HCT116 (cell line): ENCODE data around the gene KCND2.

Source experiments
- CTCF ChIP-seq, 3 experiments: fragments of 200-600 bp in 1 of 3; sonication (generic) in 1 of 3; IDR thresholded peaks in 2 of 3; conservative IDR thresholded peaks in 1 of 3; 2 replicates each; pipeline ENCODE4 v1.5.1; 2012 to 2017; ENCODE audit warnings: low read depth in 2 of 3, low read length in 2 of 3, antibody characterized with exemption in 1 of 3, borderline replicate concordance in 1 of 3, control low read depth in 1 of 3, mild to moderate bottlenecking in 1 of 3, mixed read lengths in 1 of 3, mixed run types in 1 of 3, moderate library complexity in 1 of 3; ENCODE audit not compliant: insufficient read depth in 1 of 3
- POLR2A ChIP-seq: IDR thresholded peaks from 2 replicates; pipeline ENCODE4 v1.7.0; 2011; ENCODE audit warnings: borderline replicate concordance; ENCODE audit not compliant: insufficient read depth, insufficient read length; ENCODE audit errors: extremely low read depth
- POLR2AphosphoS5 ChIP-seq: IDR thresholded peaks from 2 replicates; pipeline ENCODE4 v1.6.1; 2011; ENCODE audit warnings: mild to moderate bottlenecking, low read depth, low read length, moderate library complexity
- REST ChIP-seq: IDR thresholded peaks from 2 replicates; pipeline ENCODE4 v1.6.1; 2012; ENCODE audit warnings: low read depth

DNA sequence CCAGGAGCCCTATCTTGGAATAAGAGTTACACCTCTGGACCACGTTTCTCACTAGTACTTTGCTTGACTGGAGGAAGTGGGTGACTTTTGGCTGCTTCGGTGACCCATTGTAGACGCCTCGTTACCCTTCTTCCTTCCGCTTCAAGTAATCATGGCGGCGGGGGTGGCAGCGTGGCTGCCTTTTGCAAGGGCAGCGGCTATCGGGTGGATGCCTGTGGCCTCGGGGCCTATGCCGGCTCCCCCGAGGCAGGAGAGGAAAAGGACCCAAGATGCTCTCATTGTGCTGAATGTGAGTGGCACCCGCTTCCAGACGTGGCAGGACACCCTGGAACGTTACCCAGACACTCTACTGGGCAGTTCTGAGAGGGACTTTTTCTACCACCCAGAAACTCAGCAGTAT lies 1.5 kb downstream of the KCND2 start:
- no peak for TF ChIP-seq POLR2AphosphoS5
- no peak for TF ChIP-seq REST
- TF ChIP-seq CTCF (IDR thresholded peaks at IDR 0.05 in 2 of 3, conservative IDR thresholded peaks at IDR 0.05 in 1 of 3; ENCODE audit: borderline replicate concordance in 1 of 3, insufficient read depth in 1 of 3, low read depth in 2 of 3, low read length in 2 of 3) = no peak
- TF ChIP-seq POLR2A = no peak
